Measurements from ENCODE around the gene ELL2.

The ELL2 gene

DNA sequence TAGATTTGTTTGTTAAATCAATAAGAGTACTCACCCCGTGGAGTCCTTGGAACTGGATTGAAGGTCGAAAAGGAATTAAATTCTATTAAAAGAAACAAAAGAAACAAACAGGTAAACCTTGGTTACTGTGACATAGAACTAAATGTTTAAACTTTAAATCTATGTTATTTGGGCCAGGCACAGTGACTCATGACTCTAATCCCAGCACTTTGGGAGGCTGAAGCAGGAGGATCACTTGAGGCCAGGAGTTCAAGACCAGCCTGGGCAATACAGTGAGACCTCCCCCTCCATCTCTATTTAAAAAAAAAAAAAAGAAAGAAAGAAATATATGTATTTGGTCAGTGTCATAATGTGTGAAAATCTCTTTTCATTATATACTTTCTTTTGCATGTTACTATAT is 18.7 kb downstream of the ELL2 start:
- DNase-seq (ENCODE audit: insufficient read length, low spot score) = no peak
- FAIRE-seq = no peak
- TF ChIP-seq, protein P1, sequence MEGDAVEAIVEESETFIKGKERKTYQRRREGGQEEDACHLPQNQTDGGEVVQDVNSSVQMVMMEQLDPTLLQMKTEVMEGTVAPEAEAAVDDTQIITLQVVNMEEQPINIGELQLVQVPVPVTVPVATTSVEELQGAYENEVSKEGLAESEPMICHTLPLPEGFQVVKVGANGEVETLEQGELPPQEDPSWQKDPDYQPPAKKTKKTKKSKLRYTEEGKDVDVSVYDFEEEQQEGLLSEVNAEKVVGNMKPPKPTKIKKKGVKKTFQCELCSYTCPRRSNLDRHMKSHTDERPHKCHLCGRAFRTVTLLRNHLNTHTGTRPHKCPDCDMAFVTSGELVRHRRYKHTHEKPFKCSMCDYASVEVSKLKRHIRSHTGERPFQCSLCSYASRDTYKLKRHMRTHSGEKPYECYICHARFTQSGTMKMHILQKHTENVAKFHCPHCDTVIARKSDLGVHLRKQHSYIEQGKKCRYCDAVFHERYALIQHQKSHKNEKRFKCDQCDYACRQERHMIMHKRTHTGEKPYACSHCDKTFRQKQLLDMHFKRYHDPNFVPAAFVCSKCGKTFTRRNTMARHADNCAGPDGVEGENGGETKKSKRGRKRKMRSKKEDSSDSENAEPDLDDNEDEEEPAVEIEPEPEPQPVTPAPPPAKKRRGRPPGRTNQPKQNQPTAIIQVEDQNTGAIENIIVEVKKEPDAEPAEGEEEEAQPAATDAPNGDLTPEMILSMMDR (IDR thresholded peaks at IDR 0.05; ENCODE audit: insufficient read depth, missing control alignments) = no peak

DNA sequence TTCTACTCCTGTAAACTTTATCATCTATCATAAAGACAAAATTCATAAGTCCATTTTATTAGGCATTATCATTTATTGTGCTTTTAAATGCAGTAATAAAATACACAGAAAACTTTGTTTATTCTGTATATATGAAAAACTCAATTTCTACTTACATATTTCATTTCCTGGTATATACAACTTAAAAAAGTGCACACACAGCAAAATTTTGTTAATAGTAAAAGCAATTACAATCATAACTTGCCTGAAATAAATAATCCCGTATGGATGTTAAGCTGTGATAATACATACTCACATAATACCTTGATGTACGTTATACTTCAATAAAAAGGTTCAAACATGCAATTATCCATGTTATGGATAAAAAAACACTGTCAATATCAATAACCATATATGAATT is 19.2 kb downstream of the ELL2 start:
- DNase-seq (ENCODE audit: insufficient read length, low spot score) (no peak), FAIRE-seq (no peak)
- TF ChIP-seq, protein P1 (IDR thresholded peaks at IDR 0.05; ENCODE audit: insufficient read depth, missing control alignments) = no peak

DNA sequence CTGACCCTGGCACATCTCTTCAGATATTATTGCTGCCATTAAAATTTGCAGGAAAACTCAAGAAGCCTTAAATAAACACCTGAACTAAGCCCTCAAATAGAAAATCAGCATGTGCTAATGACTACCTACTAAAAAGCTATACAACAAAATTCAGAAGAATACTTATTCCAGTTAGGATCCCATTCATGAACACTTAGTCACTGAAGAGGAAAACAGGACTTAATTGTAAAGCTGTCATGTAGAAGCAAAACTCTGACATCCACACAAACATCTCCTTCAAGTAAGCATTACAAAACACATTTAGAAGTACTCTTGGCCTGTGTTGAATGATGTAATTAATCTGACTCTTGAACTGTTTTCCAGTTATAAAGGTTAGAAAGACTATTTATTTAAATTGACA is 19.9 kb downstream of the ELL2 start:
- DNase-seq (ENCODE audit: insufficient read length, low spot score) (no peak), FAIRE-seq (no peak)
- TF ChIP-seq, protein P1 (IDR thresholded peaks at IDR 0.05; ENCODE audit: insufficient read depth, missing control alignments) = no peak

DNA sequence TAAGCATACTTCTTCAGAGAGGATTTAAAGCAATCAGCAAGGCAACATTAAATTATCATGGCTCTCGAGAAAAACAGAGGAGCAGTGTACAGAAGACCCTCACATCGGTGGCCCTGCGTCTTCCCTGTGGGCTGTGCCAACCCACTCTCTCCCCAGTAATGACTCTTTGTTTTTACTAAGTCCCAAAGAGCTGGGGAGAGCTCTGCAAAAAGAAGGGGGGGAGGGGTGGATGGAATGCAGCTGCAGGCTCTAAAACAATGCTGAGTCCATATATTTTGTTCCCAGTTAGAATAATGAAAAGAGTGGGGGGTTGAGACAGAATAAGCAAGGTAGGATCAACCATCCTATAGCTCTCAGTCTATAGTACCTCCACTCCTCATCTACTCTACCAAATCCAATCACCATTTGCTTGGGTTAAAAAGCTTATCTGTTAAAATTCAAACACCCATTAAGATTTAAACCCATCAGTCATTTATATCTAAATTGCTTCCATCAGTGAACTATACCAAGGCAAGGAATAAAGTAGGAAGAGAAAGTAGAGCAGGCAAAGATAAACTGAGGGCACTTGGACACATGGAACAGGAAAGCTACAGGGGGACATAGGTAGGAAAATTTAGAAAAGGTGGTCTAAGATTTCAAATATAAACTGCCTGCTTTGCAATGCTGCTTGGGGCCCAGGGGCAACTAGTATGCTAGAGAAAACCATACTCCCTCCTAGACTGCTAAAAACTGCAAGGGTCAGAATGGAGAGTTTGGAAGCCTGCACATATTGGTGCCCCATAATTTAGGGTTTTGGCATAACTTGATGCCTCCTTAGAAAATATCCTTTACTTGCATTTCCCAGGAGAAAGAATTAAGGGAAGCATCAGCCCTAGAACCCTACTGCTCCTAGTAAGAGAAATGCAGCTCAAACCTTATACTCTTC is 20.6 kb downstream of the ELL2 start:
- no peak for DNase-seq (ENCODE audit: insufficient read length, low spot score)
- no peak for FAIRE-seq
- TF ChIP-seq, protein P1 (IDR thresholded peaks at IDR 0.05; ENCODE audit: insufficient read depth, missing control alignments) = no peak

DNA sequence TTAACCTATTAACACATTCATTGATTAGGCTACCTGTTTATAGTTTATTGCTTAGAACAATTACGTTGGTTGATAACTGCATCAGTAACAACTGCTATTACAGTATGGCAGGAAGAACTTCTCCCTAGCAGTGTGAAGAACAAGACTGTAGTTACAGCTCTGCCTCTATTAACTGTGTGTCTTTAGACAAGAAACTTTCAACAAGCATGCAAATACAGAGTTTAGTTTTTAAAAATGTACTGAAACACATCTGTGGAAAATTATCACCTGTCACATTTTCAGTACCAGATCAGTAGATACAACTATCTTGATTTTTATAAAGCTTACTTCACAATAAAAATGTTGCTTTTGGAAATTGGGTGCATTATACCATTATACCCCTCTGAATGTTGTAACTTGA is 22.2 kb downstream of the ELL2 start:
- no peak for FAIRE-seq
- no peak for DNase-seq (ENCODE audit: insufficient read length, low spot score)
- TF ChIP-seq, protein P1 (IDR thresholded peaks at IDR 0.05; ENCODE audit: insufficient read depth, missing control alignments) = no peak

DNA sequence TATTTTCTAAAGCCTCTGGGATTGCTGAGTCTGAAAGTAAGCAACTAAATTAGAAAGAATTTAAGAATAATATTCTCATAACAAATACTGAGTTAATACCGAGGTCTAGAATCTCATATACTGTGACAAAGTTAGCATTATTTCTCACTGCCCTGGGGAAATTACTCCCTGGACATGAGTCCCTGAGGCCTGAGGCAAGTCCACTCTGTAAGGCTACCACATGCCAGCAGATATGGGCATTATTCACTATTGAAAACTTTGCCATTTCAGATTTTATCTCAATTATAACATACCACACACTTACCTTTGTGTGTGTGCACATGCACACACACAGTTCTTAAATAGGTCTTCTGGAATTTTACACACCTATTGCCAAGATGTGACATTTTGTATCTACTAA is 22.9 kb downstream of the ELL2 start:
- TF ChIP-seq, protein P1 (IDR thresholded peaks at IDR 0.05; ENCODE audit: insufficient read depth, missing control alignments) = no peak
- DNase-seq (ENCODE audit: insufficient read length, low spot score) (no peak), FAIRE-seq (no peak)

DNA sequence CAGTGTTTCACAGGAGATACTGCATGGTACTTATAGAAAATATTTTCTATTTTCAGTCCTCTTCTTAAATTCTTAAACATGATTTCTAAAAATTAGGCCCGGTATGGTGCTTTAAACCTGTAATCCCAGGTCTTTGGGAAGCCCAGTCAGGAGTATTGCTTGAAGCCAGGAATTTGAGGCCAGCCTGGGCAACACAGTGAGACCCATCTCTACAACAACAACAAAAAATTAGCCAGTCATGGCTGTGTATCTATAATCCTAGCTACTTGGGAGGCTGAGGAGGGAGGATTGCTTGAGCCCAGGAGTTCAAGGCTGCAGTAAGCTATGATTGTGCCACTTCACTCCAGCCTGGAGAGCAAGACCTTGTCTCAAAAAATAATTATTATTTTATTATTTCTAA is 23.3 kb downstream of the ELL2 start:
- TF ChIP-seq, protein P1 (IDR thresholded peaks at IDR 0.05; ENCODE audit: insufficient read depth, missing control alignments) = no peak
- DNase-seq (ENCODE audit: insufficient read length, low spot score) (no peak), FAIRE-seq (no peak)
